ENCODE data around the gene COG1.

The COG1 gene

GRCh38 chr17:73200476-73200875 is 7.6 kb downstream of the COG1 start:
- no peak for DNase-seq

GRCh38 chr17:73201215-73202069 is 8.6 kb downstream of the COG1 start:
- DNase-seq = no peak

- no peak for DNase-seq
Observed at GRCh38 chr17:73203135-73203787, 10.4 kb downstream of the COG1 start.

GRCh38 chr17:73203788-73204479 is 11.1 kb downstream of the COG1 start:
- no peak for DNase-seq

GRCh38 chr17:73205459-73205961 is 12.7 kb downstream of the COG1 start:
- DNase-seq = no peak

- no peak for DNase-seq
Observed at GRCh38 chr17:73208139-73208827, 15.4 kb downstream of the COG1 start.

- no peak for DNase-seq
Observed at GRCh38 chr17:73209436-73209835, 16.6 kb downstream of the COG1 start.

- DNase-seq = no peak
Observed at GRCh38 chr17:73210002-73210678, 17.3 kb downstream of the COG1 start.

GRCh38 chr17:73211745-73212144 is 18.9 kb downstream of the COG1 start:
- no peak for DNase-seq

GRCh38 chr17:73214008-73214407 is 21.2 kb downstream of the COG1 start:
- no peak for DNase-seq

- no peak for DNase-seq
Observed at GRCh38 chr17:73214851-73215250, 22.0 kb downstream of the COG1 start.

- no peak for DNase-seq
Observed at GRCh38 chr17:73215447-73215846, 22.6 kb downstream of the COG1 start.

GRCh38 chr17:73223626-73224230 is 30.9 kb downstream of the COG1 start:
- DNase-seq = no peak

- no peak for DNase-seq
Observed at GRCh38 chr17:73224237-73224636, 31.4 kb downstream of the COG1 start.

GRCh38 chr17:73224663-73225305 is 31.9 kb downstream of the COG1 start:
- no peak for DNase-seq

GRCh38 chr17:73226556-73227172 is 33.8 kb downstream of the COG1 start:
- no peak for DNase-seq

- no peak for DNase-seq
Observed at GRCh38 chr17:73227379-73227778, 34.5 kb downstream of the COG1 start.

GRCh38 chr17:73227944-73228343 is 35.1 kb downstream of the COG1 start:
- DNase-seq = no peak

GRCh38 chr17:73228748-73229236 is 35.9 kb downstream of the COG1 start:
- no peak for DNase-seq

GRCh38 chr17:73230088-73230487 is 37.2 kb downstream of the COG1 start:
- no peak for DNase-seq

GRCh38 chr17:73231395-73231794 is 38.5 kb downstream of the COG1 start:
- no peak for DNase-seq
